ENCODE results near the gene ARG1. TPM values are rescaled to one million over a fixed set of nuclear protein-coding genes. Genes with fewer than 3 reads are reported as not detected.

The ARG1 gene
- total RNA-seq, 2 experiments from 2014 or later: not detected

- Mint-ChIP-seq H3K27ac (no peak overlapping the region), H3K27me3 (peaks cover 4% of the 10 kb centered on the region), H3K9me3 (ENCODE audit: low read depth) (no peaks in the 10 kb centered on the region), H3K36me3 (no peaks in the 10 kb centered on the region), H3K4me3 (no peak overlapping the region), H3K4me1 (no peaks in the 10 kb centered on the region)
- CTCF ChIA-PET: no interaction called here
- DNase-seq (no peak), ATAC-seq (no peak)
These were observed 17.0 kb upstream of the ARG1 start for GRCh38 chr6:131555992-131556391.

- Mint-ChIP-seq H3K4me1 (no peaks in the 10 kb centered on the region), H3K9me3 (ENCODE audit: low read depth) (no peaks in the 10 kb centered on the region), H3K27ac (no peak overlapping the region), H3K4me3 (no peak overlapping the region), H3K36me3 (no peaks in the 10 kb centered on the region), H3K27me3 (peaks cover 6% of the 10 kb centered on the region)
- DNase-seq (no peak), ATAC-seq (no peak)
- CTCF ChIA-PET: no interaction called here
These were observed 14.1 kb upstream of the ARG1 start for GRCh38 chr6:131558922-131559321.

GRCh38 chr6:131561925-131562707 is 10.9 kb upstream of the ARG1 start:
- no peak overlapping the region for H3K27ac Mint-ChIP-seq
- CTCF ChIA-PET: interaction anchor here (0.6 kb wide), 1 partner anchor 1361 kb away, joined by 3 read pairs; no protein-coding TSS in a partner anchor
- no peak overlapping the region for H3K4me3 Mint-ChIP-seq
- H3K27me3 Mint-ChIP-seq: peaks cover 5% of the 10 kb centered on the region
- ATAC-seq (no peak), DNase-seq (no peak)
- no peaks in the 10 kb centered on the region for H3K4me1 Mint-ChIP-seq
- no peaks in the 10 kb centered on the region for H3K9me3 Mint-ChIP-seq (ENCODE audit: low read depth)
- H3K36me3 Mint-ChIP-seq: no peaks in the 10 kb centered on the region

GRCh38 chr6:131565056-131565455 is 8.0 kb upstream of the ARG1 start:
- no peak for ATAC-seq
- Mint-ChIP-seq H3K27me3 (peaks cover 4% of the 10 kb centered on the region), H3K4me3 (no peak overlapping the region), H3K36me3 (no peaks in the 10 kb centered on the region), H3K4me1 (no peaks in the 10 kb centered on the region), H3K27ac (no peak overlapping the region), H3K9me3 (ENCODE audit: low read depth) (no peaks in the 10 kb centered on the region)
- no peak for DNase-seq
- CTCF ChIA-PET: no interaction called here

- DNase-seq (no peak), ATAC-seq (no peak)
- CTCF ChIA-PET: no interaction called here
- Mint-ChIP-seq H3K4me3 (no peak overlapping the region), H3K27me3 (peaks cover 4% of the 10 kb centered on the region), H3K9me3 (ENCODE audit: low read depth) (no peaks in the 10 kb centered on the region), H3K4me1 (no peaks in the 10 kb centered on the region), H3K36me3 (peaks cover 5% of the 10 kb centered on the region), H3K27ac (no peak overlapping the region)
These were observed 4.3 kb upstream of the ARG1 start for GRCh38 chr6:131568726-131569125.

- peaks cover 10% of the 10 kb centered on the region for H3K36me3 Mint-ChIP-seq
- H3K9me3 Mint-ChIP-seq (ENCODE audit: low read depth): no peaks in the 10 kb centered on the region
- no peak for DNase-seq
- no peak overlapping the region for H3K27ac Mint-ChIP-seq
- H3K27me3 Mint-ChIP-seq: no peaks in the 10 kb centered on the region
- H3K4me1 Mint-ChIP-seq: no peaks in the 10 kb centered on the region
- H3K4me3 Mint-ChIP-seq: no peak overlapping the region
- CTCF ChIA-PET: no interaction called here
- no peak for ATAC-seq
These were observed 1.1 kb downstream of the ARG1 start for GRCh38 chr6:131574133-131574532.

GRCh38 chr6:131574686-131575085 is 1.7 kb downstream of the ARG1 start:
- CTCF ChIA-PET: no interaction called here
- Mint-ChIP-seq H3K27ac (no peak overlapping the region), H3K36me3 (peaks cover 12% of the 10 kb centered on the region), H3K9me3 (ENCODE audit: low read depth) (no peaks in the 10 kb centered on the region), H3K27me3 (no peaks in the 10 kb centered on the region), H3K4me1 (no peaks in the 10 kb centered on the region), H3K4me3 (no peak overlapping the region)
- DNase-seq (no peak), ATAC-seq (no peak)

GRCh38 chr6:131575834-131576478 is 2.9 kb downstream of the ARG1 start:
- Mint-ChIP-seq H3K4me3 (no peak overlapping the region), H3K27me3 (no peaks in the 10 kb centered on the region), H3K9me3 (ENCODE audit: low read depth) (no peaks in the 10 kb centered on the region), H3K4me1 (no peaks in the 10 kb centered on the region), H3K27ac (no peak overlapping the region), H3K36me3 (peaks cover 17% of the 10 kb centered on the region)
- DNase-seq: no peak
- ATAC-seq: no peak
- CTCF ChIA-PET: interaction anchor here (1.0 kb wide), 1 partner anchor 52 kb away, joined by 3 read pairs; the partner anchor contains the start of gene MED23

GRCh38 chr6:131581523-131581922 is 8.5 kb downstream of the ARG1 start:
- no peak for ATAC-seq
- CTCF ChIA-PET: no interaction called here
- Mint-ChIP-seq H3K27ac (no peak overlapping the region), H3K4me1 (no peaks in the 10 kb centered on the region), H3K27me3 (no peaks in the 10 kb centered on the region), H3K4me3 (no peak overlapping the region), H3K36me3 (peaks cover 30% of the 10 kb centered on the region), H3K9me3 (ENCODE audit: low read depth) (no peaks in the 10 kb centered on the region)
- no peak for DNase-seq

- H3K36me3 Mint-ChIP-seq: peaks cover 39% of the 10 kb centered on the region
- ATAC-seq: no peak
- no peak for DNase-seq
- peaks cover 3% of the 10 kb centered on the region for H3K4me1 Mint-ChIP-seq
- no peaks in the 10 kb centered on the region for H3K9me3 Mint-ChIP-seq (ENCODE audit: low read depth)
- no peak overlapping the region for H3K4me3 Mint-ChIP-seq
- H3K27me3 Mint-ChIP-seq: no peaks in the 10 kb centered on the region
- CTCF ChIA-PET: no interaction called here
- no peak overlapping the region for H3K27ac Mint-ChIP-seq
These were observed 13.5 kb downstream of the ARG1 start for GRCh38 chr6:131586543-131586942.

GRCh38 chr6:131587909-131588308 is 14.9 kb downstream of the ARG1 start:
- CTCF ChIA-PET: no interaction called here
- no peaks in the 10 kb centered on the region for H3K9me3 Mint-ChIP-seq (ENCODE audit: low read depth)
- peaks cover 43% of the 10 kb centered on the region for H3K36me3 Mint-ChIP-seq
- H3K27ac Mint-ChIP-seq: no peak overlapping the region
- no peaks in the 10 kb centered on the region for H3K27me3 Mint-ChIP-seq
- ATAC-seq: no peak
- H3K4me3 Mint-ChIP-seq: no peak overlapping the region
- H3K4me1 Mint-ChIP-seq: peaks cover 3% of the 10 kb centered on the region
- no peak for DNase-seq

- Mint-ChIP-seq H3K27ac (no peak overlapping the region), H3K4me3 (no peak overlapping the region), H3K9me3 (ENCODE audit: low read depth) (no peaks in the 10 kb centered on the region), H3K4me1 (peaks cover 3% of the 10 kb centered on the region), H3K36me3 (peaks cover 46% of the 10 kb centered on the region), H3K27me3 (no peaks in the 10 kb centered on the region)
- ATAC-seq (no peak), DNase-seq (no peak)
- CTCF ChIA-PET: no interaction called here
These were observed 15.6 kb downstream of the ARG1 start for GRCh38 chr6:131588643-131589042.

- ATAC-seq: no peak
- DNase-seq: no peak
- Mint-ChIP-seq H3K4me3 (no peak overlapping the region), H3K9me3 (ENCODE audit: low read depth) (no peaks in the 10 kb centered on the region), H3K27ac (no peak overlapping the region), H3K4me1 (peaks cover 3% of the 10 kb centered on the region), H3K36me3 (peaks cover 53% of the 10 kb centered on the region), H3K27me3 (no peaks in the 10 kb centered on the region)
- CTCF ChIA-PET: no interaction called here
These were observed 19.9 kb downstream of the ARG1 start for GRCh38 chr6:131592935-131593334.

- H3K36me3 Mint-ChIP-seq: peaks cover 57% of the 10 kb centered on the region
These were observed 21.0 kb downstream of the ARG1 start for GRCh38 chr6:131594074-131594473.

More at GRCh38 chr6:131594074-131594473, 21.0 kb downstream of the ARG1 start:
- Mint-ChIP-seq H3K27me3 (no peaks in the 10 kb centered on the region), H3K4me1 (peaks cover 3% of the 10 kb centered on the region), H3K27ac (no peak overlapping the region), H3K9me3 (ENCODE audit: low read depth) (no peaks in the 10 kb centered on the region), H3K4me3 (no peak overlapping the region)
- no peak for DNase-seq
- CTCF ChIA-PET: no interaction called here
- ATAC-seq: no peak
